HepG2 (cell line): ENCODE results near the gene LTA. TPM values are rescaled to one million over a fixed set of nuclear protein-coding genes. Genes with fewer than 3 reads are reported as not detected.

Experiments used
- ARID3A ChIP-seq: IDR thresholded peaks from 2 replicates; pipeline ENCODE4 v1.6.1; 2012; ENCODE audit warnings: low read depth, low read length, improper control_type of control experiment
- DR1 ChIP-seq: sonication (generic); formaldehyde crosslinking; IDR thresholded peaks from 2 replicates; pipeline ENCODE4 v1.8.0; 2021; ENCODE audit warnings: mild to moderate bottlenecking, missing genetic modification reagents, inconsistent platforms
- FOXM1 ChIP-seq: sonication (generic); formaldehyde crosslinking; IDR thresholded peaks from 2 replicates; pipeline ENCODE4 v1.5.0; 2020; ENCODE audit warnings: missing genetic modification reagents
- MTA1 ChIP-seq: sonication (generic); formaldehyde crosslinking; IDR thresholded peaks from 2 replicates; pipeline ENCODE4 v1.4.0; 2020; ENCODE audit warnings: missing genetic modification reagents, mild to moderate bottlenecking, borderline replicate concordance
- STAG1 ChIP-seq: sonication (generic); formaldehyde crosslinking; IDR thresholded peaks from 2 replicates; pipeline ENCODE4 v1.4.0; 2020; ENCODE audit warnings: missing genetic modification reagents
- ZBTB25 ChIP-seq: IDR thresholded peaks from 2 replicates; pipeline ENCODE4 v1.6.1; 2018; ENCODE audit warnings: missing genetic modification reagents
- ZBTB46 ChIP-seq: sonication (generic); formaldehyde crosslinking; IDR thresholded peaks from 2 replicates; pipeline ENCODE4 v1.4.0; 2020; ENCODE audit warnings: mild to moderate bottlenecking, missing genetic modification reagents, borderline replicate concordance
- ZHX2 ChIP-seq, 2 experiments: sonication (generic) in 1 of 2; formaldehyde crosslinking in 1 of 2; IDR thresholded peaks; 2 replicates each; pipeline versions ENCODE4 v1.6.1 to v1.9.0; 2014 to 2022; ENCODE audit warnings: antibody characterized with exemption in 1 of 2, borderline replicate concordance in 1 of 2, inconsistent platforms in 1 of 2, low read depth in 1 of 2, missing genetic modification reagents in 1 of 2
- ZNF33B ChIP-seq: sonication (generic); formaldehyde crosslinking; IDR thresholded peaks from 2 replicates; pipeline ENCODE4 v1.5.1; 2020; ENCODE audit warnings: mild to moderate bottlenecking, missing genetic modification reagents
- ZNF567 ChIP-seq: sonication (generic); formaldehyde crosslinking; IDR thresholded peaks from 2 replicates; pipeline ENCODE4 v1.8.1; 2023; ENCODE audit warnings: mild to moderate bottlenecking, missing genetic modification reagents, borderline replicate concordance
- ZNF839 ChIP-seq: sonication (generic); formaldehyde crosslinking; IDR thresholded peaks from 2 replicates; pipeline ENCODE4 v1.4.0; 2020; ENCODE audit warnings: missing genetic modification reagents, mild to moderate bottlenecking, borderline replicate concordance
- polyA plus RNA-seq, 8 experiments: library from polyadenylated mRNA; depleted of rRNA in 3 of 8; stranded (reverse) in 7 of 8; unstranded in 1 of 8; fragments of >200 nt; fragmentation: Illumina TruSeq in 4 of 8; extraction: Trizol in 4 of 8; gene quantifications; 2 replicates each; pipeline versions ENCODE4 v1.2.1 to v1.2.3, GENCODE V29; 2011 to 2016; ENCODE audit warnings: low read depth in 4 of 8, missing spikeins in 1 of 8, mixed read lengths in 1 of 8; ENCODE audit not compliant: insufficient read depth in 1 of 8
- total RNA-seq, 5 experiments: library from RNA; depleted of rRNA; stranded (reverse); fragments of >200 nt; fragmentation: Illumina TruSeq; extraction: Trizol; gene quantifications; 2 replicates each; pipeline ENCODE4 v1.2.3, GENCODE V29; 2016; ENCODE audit warnings: low read depth in 1 of 5
- TF ChIP-seq, protein P1 (sequence below): sonication (generic); formaldehyde crosslinking; IDR thresholded peaks from 2 replicates; pipeline ENCODE4 v1.8.0; 2022; ENCODE audit warnings: missing genetic modification reagents, mild to moderate bottlenecking, borderline replicate concordance
- TF ChIP-seq, protein P2 (sequence below): sonication (generic); formaldehyde crosslinking; IDR thresholded peaks from 2 replicates; pipeline ENCODE4 v1.4.0; 2020; ENCODE audit warnings: mild to moderate bottlenecking, missing genetic modification reagents

The LTA gene
- total and polyA plus RNA-seq, 2 of the 13 experiments (the other 11 are each of a cell fraction or from before 2014, with no cell fraction given), result 0.09 TPM; not detected in 1

DNA sequence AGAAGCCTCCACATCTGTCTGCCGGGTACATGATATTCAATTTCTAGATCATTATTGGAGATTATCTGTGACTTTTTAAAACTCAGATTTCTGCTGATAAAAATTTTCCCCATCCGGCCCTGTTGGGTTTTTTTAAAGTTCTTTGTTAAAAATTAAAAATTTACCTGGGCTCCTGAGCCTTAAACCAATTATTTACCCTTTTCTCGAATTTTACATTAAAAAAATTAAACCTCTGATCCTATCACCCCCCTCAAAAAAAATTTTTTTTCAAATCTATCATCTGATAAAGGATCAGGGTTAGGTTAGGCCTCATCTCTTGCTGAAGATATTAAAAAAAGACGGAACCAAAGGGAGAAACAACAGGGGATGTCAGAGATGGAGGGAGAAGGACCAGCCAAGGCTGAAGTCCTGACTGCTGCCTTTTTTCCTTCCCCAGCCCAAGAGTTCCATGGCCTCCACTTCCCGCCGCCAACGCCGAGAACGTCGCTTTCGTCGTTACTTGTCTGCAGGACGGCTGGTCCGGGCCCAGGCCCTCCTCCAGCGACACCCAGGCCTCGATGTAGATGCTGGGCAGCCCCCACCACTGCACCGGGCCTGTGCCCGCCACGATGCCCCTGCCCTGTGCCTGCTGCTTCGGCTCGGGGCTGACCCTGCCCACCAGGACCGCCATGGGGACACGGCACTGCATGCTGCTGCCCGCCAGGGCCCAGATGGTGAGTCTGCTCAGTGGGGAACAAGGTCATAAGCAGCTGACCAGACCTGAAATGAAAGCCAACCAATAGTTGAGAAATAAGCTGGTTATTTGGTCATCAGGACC, 24.2 kb upstream of the LTA start (continued):
- 0 out of 2 replicates have a peak, but pooled peaks have one; percentile 25 for TF ChIP-seq ZBTB25 (CRISPR knock-in tag)
- no peak for TF ChIP-seq FOXM1
- peak; percentile 67; the same call in 1 of the 2 replicates for TF ChIP-seq ZBTB46 (CRISPR knock-in tag)
- TF ChIP-seq ARID3A, result no peak
- TF ChIP-seq ZNF33B (CRISPR knock-in tag), result 0 out of 2 replicates have a peak, but pooled peaks have one; percentile 62
- TF ChIP-seq, protein P1, sequence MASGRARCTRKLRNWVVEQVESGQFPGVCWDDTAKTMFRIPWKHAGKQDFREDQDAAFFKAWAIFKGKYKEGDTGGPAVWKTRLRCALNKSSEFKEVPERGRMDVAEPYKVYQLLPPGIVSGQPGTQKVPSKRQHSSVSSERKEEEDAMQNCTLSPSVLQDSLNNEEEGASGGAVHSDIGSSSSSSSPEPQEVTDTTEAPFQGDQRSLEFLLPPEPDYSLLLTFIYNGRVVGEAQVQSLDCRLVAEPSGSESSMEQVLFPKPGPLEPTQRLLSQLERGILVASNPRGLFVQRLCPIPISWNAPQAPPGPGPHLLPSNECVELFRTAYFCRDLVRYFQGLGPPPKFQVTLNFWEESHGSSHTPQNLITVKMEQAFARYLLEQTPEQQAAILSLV (CRISPR knock-in tag), result no peak; the same call in 1 of the 2 replicates
- TF ChIP-seq ZHX2 (IDR thresholded peaks at IDR 0.05; ENCODE audit: low read depth), result no peak
- no peak for TF ChIP-seq ZHX2 (CRISPR knock-in tag; IDR thresholded peaks at IDR 0.05; ENCODE audit: borderline replicate concordance)
- TF ChIP-seq STAG1, result no peak
- TF ChIP-seq ZNF567, result peak; percentile 67; the same call in 1 of the 2 replicates
- TF ChIP-seq, protein P2, sequence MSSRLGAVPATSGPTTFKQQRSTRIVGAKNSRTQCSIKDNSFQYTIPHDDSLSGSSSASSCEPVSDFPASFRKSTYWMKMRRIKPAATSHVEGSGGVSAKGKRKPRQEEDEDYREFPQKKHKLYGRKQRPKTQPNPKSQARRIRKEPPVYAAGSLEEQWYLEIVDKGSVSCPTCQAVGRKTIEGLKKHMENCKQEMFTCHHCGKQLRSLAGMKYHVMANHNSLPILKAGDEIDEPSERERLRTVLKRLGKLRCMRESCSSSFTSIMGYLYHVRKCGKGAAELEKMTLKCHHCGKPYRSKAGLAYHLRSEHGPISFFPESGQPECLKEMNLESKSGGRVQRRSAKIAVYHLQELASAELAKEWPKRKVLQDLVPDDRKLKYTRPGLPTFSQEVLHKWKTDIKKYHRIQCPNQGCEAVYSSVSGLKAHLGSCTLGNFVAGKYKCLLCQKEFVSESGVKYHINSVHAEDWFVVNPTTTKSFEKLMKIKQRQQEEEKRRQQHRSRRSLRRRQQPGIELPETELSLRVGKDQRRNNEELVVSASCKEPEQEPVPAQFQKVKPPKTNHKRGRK (CRISPR knock-in tag), result peak; percentile 73; the same call in 1 of the 2 replicates
- no peak for TF ChIP-seq DR1 (CRISPR knock-in tag)
- peak; percentile 50; the same call in 1 of the 2 replicates for TF ChIP-seq MTA1 (CRISPR knock-in tag)
- peak; percentile 62; the same call in 1 of the 2 replicates for TF ChIP-seq ZNF839 (CRISPR knock-in tag)
